ENCODE data around the gene PDE4B.
A peak's percentile ranks its signal among the peaks of the same experiment; 100 is the strongest.
"Not testable (repeated sequence)": the region's sequence is repeated elsewhere in the genome, so short reads cannot be mapped to it uniquely, and the experiment has no call there.

Gene PDE4B

DNA sequence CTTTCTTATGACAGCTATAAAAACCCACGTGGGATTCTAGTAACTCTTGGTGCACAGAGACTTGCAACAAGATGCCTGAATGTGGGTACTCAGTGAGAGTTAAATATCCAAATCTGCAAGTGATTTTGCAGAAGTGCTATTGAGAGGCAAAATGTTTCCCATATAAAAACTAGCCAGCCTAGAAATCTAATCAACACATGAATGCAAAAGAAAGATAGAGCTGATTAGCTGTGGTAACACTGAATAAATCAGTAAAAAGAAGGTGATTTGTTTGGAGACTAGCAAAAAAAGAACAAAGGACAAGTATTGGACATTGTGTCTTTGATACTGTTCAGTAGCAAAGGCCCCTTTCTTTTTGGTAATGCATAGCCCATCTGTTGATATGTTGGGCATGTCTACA, 527.5 kb downstream of the PDE4B start:
- no peak for DNase-seq

DNA sequence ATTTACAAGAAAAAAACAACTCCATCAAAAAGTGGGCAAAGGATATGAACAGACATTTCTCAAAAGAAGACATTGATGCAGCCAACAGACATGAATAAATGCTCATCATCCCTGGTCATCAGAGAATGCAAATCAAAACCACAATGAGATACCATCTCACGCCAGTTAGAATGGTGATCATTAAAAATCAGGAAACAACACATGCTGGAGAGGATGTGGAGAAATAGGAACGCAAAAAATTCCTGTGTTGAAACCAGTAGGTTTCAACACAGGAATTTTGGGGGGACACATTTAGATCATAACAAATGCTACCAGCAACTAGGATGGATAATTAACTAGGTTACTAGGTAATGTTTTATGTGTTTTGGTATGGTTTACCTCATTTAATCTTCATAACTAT, 529.8 kb downstream of the PDE4B start:
- DNase-seq: not testable (repeated sequence)

GRCh38 chr1:66323958-66324625, 531.4 kb downstream of the PDE4B start:
- no peak for DNase-seq

DNA sequence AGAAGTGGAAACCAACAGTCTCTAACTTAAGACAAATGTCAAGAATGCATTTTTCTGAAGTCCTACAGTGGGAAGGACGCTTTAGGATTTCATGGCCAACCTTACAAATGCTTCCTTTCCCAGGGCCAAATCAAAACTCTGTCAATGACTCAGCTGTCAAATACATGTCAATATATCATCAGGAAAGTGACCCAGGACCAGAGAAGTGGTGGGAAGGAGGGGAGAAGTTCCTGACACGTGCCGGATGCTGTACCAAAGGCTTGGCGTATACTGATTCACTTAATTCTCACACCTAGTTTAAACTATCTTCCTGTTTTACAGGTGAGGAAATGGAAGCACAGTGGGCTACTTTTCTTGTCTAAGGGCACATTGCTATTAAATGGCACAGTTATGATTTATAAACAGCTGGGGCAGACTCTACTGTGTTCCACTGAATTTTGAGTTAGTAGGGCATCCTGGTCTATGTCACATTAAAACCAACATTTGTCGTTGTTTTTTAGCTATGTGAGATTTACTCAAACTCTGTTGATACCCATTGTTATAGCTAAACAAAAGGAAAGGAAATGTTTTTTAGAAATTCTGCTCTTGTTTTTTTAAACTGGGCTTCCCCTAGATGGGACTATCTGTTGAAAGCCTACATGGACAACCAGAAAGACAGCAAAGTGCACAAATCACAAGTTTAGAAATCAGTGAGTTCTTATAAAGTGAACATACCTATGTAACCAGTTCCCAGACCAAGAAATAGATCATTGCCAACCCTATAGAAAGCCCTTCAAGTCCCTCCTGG, 533.1 kb downstream of the PDE4B start:
- DNase-seq: no peak

- DNase-seq: no peak
These were observed 534.2 kb downstream of the PDE4B start for GRCh38 chr1:66326867-66327266.

- no peak for DNase-seq
These were observed 534.9 kb downstream of the PDE4B start for GRCh38 chr1:66327588-66327987.

DNA sequence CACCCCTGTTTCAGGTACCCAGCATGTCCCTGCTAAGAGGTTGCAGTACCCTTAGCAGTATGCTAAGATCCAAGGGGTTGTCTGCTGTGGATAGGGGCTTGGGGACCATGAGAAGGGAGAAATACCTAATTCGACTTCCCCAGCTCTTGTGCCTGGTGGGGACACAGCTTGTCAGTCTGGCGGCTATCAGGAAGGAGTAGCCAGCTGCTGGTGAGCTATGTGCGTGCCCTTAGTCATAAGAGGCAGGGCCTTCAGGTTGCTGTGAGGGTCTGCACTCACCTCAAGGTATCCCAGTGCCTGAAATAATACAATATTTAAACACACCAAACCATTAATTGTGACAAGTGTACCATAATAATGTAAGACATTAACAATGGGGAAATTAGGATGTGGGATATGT, 536.2 kb downstream of the PDE4B start:
- DNase-seq: no peak

- DNase-seq: no peak
These were observed 538.0 kb downstream of the PDE4B start for GRCh38 chr1:66330722-66331141.

GRCh38 chr1:66331658-66332547, 539.2 kb downstream of the PDE4B start:
- DNase-seq: peak; percentile 61

- DNase-seq: no peak
These were observed 539.8 kb downstream of the PDE4B start for GRCh38 chr1:66332548-66332901.

GRCh38 chr1:66333466-66334199, 540.9 kb downstream of the PDE4B start:
- no peak for DNase-seq

- no peak for DNase-seq
These were observed 541.6 kb downstream of the PDE4B start for GRCh38 chr1:66334318-66334717.

- DNase-seq: no peak
These were observed 542.4 kb downstream of the PDE4B start for GRCh38 chr1:66335125-66335524.

- no peak for DNase-seq
These were observed 543.4 kb downstream of the PDE4B start for GRCh38 chr1:66335859-66336640.

DNA sequence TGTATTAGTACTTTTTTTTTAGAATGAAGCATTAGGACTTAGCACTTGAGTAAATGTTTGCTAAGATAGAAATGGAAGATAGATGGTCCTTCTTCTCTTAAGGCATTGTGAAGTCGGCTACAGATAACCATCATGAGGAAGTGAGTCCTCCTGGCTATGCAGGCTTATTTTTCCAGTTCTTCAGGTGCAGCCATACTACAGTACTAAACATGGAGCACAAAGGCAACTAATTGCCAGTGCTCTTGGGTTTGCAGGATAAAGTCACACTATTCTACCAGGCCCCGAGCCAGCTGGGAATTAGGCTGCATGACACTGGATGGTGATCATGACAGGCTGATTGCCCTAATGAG, 543.9 kb downstream of the PDE4B start:
- DNase-seq: no peak

- DNase-seq: no peak
These were observed 544.6 kb downstream of the PDE4B start for GRCh38 chr1:66337249-66337648.

DNA sequence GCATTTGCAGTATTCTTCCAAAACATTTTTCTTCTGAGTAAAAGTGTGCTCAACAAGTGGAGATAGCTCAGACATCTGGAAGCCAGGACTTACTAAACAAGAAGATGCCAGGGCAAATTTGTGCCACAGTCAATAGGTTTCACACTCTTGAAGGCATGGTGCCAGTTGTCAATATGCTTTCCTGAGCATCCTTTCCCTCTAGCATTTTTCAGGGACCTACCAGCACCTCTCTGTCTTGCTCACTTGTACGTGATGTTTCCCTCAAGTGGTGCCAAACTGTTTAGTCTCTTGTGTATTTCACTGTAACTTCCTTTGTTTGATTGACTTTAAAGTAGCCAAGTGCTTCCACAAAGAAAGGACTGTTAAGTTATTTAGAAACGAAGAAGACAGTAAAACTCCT, 547.2 kb downstream of the PDE4B start:
- no peak for DNase-seq

GRCh38 chr1:66341446-66342089, 548.9 kb downstream of the PDE4B start:
- DNase-seq: no peak

DNA sequence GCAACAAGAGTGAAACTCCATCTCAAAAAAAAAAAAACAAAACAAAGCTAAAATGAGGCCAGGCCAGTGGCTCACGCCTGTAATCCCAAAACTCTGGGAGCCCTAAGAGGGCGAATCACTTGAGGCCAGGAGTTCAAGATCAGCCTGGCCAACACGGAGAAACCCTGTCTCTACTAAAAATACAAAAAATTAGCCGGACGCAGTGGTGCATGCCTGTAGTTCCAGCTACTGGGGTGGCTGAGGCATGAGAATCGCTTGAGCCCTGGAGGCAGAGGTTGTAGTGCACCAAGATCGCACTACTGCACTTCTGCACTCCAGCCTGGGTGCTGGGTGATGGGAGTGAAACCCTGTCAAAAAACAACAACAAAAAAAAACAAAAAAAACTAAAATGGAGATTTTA, 550.0 kb downstream of the PDE4B start:
- DNase-seq: no peak

DNA sequence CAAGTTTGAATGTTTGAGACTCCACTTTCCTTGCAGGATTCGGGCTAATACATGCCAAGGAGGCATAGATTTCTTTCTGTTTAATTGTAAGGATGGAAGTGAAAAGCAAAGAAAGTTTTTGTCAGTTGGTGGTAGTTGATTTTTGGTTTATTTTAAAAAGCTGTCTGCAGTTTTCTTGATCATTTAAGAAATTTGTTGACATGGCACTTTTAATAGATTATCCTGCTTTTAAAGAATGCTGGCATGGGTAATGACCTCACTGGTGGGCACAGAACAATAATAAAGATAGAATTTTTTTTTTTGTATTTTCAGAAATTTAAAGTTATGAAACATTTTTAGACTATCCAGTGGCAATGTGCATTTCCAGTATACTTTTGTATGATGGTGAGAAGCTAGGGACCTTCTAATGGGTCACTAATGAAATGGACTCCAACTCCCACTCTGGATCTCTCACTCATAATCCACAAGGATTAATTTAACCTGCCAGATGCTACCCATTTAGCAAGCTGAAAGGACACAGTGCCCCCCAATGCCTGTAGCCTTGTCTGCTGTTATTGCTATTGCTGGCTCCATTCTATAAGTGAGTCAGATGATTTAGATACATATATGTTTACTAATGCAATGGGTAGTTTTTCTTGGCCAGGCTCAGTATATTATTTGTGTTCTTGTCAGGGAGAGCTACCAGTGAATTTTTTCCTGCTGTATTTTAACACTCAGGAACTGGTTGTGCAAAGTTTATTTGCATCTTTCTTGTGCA, 551.1 kb downstream of the PDE4B start:
- no peak for DNase-seq

Measured in right kidney (tissue), 1 donor.